Liver (tissue), 9 donors: ENCODE measurements around the gene GTF2F2. TPM values are rescaled to one million over a fixed set of nuclear protein-coding genes. Genes with fewer than 3 reads are reported as not detected.

Experiments
- DNase-seq: peaks from one replicate; pipeline ENCODE4 v3.0.0-alpha.2; 2017; ENCODE audit warnings: low spot score
- H3K27ac ChIP-seq, 2 donors: one replicate each; pipeline ENCODE4 v1.7.0; 2013; ENCODE audit warnings: inconsistent platforms in 2 of 2, low read length in 2 of 2, control low read depth in 1 of 2, low read depth in 1 of 2, mild to moderate bottlenecking in 1 of 2
- H3K27me3 ChIP-seq, 4 donors: one replicate each; pipeline versions ENCODE4 v1.6.1 to v1.7.0; 2013; ENCODE audit warnings: low read length in 3 of 4, inconsistent platforms in 1 of 4, mild to moderate bottlenecking in 1 of 4, moderate library complexity in 1 of 4; ENCODE audit not compliant: control insufficient read depth in 4 of 4, insufficient read depth in 4 of 4
- H3K36me3 ChIP-seq, 4 donors: one replicate each; pipeline versions ENCODE4 v1.6.1 to v1.7.0; 2013; ENCODE audit warnings: low read length in 3 of 4, mild to moderate bottlenecking in 3 of 4, low read depth in 1 of 4, moderate library complexity in 1 of 4; ENCODE audit not compliant: control insufficient read depth in 4 of 4, insufficient read depth in 3 of 4
- H3K4me1 ChIP-seq, 4 donors: one replicate each; pipeline versions ENCODE4 v1.6.1 to v1.7.0; 2013; ENCODE audit warnings: low read length in 3 of 4, mild to moderate bottlenecking in 3 of 4, moderate library complexity in 1 of 4; ENCODE audit not compliant: control insufficient read depth in 4 of 4, insufficient read depth in 4 of 4
- H3K4me3 ChIP-seq, 3 donors: one replicate each; pipeline versions ENCODE4 v1.6.1 to v1.7.0; 2013; ENCODE audit warnings: low read length in 3 of 3, control low read depth in 1 of 3, low read depth in 1 of 3, mild to moderate bottlenecking in 1 of 3
- H3K9ac ChIP-seq, 2 donors: one replicate each; pipeline ENCODE4 v1.7.0; 2013; ENCODE audit warnings: low read length in 2 of 2, mild to moderate bottlenecking in 2 of 2, moderate library complexity in 2 of 2, control low read depth in 1 of 2, low read depth in 1 of 2
- H3K9me3 ChIP-seq, 4 donors: one replicate each; pipeline versions ENCODE4 v1.6.1 to v1.7.0; 2013; ENCODE audit warnings: low read length in 3 of 4; ENCODE audit not compliant: control insufficient read depth in 4 of 4
- ATF3 ChIP-seq: IDR thresholded peaks from 2 replicates; pipeline ENCODE4 v1.6.1; 2016; ENCODE audit warnings: antibody characterized with exemption
- CTCF ChIP-seq: fragments of 150-350 bp; IDR thresholded peaks from 2 replicates; pipeline ENCODE4 v1.5.1; 2017; ENCODE audit warnings: improper control_type of control experiment, low read depth, low read length; ENCODE audit not compliant: missing input control
- EGR1 ChIP-seq, 2 donors: IDR thresholded peaks; 2 replicates each; pipeline ENCODE4 v1.6.1; 2016 to 2018; ENCODE audit warnings: antibody characterized with exemption in 2 of 2, low read depth in 2 of 2
- FOXA1 ChIP-seq: IDR thresholded peaks from 2 replicates; pipeline ENCODE4 v1.6.1; 2016; ENCODE audit warnings: antibody characterized with exemption
- FOXA2 ChIP-seq: IDR thresholded peaks from 2 replicates; pipeline ENCODE4 v1.6.1; 2016; ENCODE audit warnings: antibody characterized with exemption
- GABPA ChIP-seq, 2 donors: IDR thresholded peaks in 1 of 2; conservative IDR thresholded peaks in 1 of 2; 2 replicates each; pipeline ENCODE4 v1.6.1; 2016; ENCODE audit warnings: antibody characterized with exemption in 2 of 2, mild to moderate bottlenecking in 1 of 2, moderate library complexity in 1 of 2
- JUND ChIP-seq, 2 donors: IDR thresholded peaks; 2 replicates each; pipeline ENCODE4 v1.6.1; 2016; ENCODE audit warnings: antibody characterized with exemption in 2 of 2
- NR2F2 ChIP-seq: IDR thresholded peaks from 2 replicates; pipeline ENCODE4 v1.6.1; 2016; ENCODE audit warnings: antibody characterized with exemption
- RAD21 ChIP-seq, 2 donors: IDR thresholded peaks; 2 replicates each; pipeline ENCODE4 v1.6.1; 2016; ENCODE audit warnings: antibody characterized with exemption in 2 of 2, mild to moderate bottlenecking in 2 of 2
- REST ChIP-seq: IDR thresholded peaks from 2 replicates; pipeline ENCODE4 v1.6.1; 2016; ENCODE audit warnings: antibody characterized with exemption, mild to moderate bottlenecking
- RXRA ChIP-seq, 2 donors: IDR thresholded peaks; 2 replicates each; pipeline ENCODE4 v1.6.1; 2017 to 2018; ENCODE audit warnings: antibody characterized with exemption in 2 of 2, mild to moderate bottlenecking in 1 of 2
- SP1 ChIP-seq: IDR thresholded peaks from 2 replicates; pipeline ENCODE4 v1.6.1; 2018; ENCODE audit warnings: antibody characterized with exemption, mild to moderate bottlenecking
- TAF1 ChIP-seq: conservative IDR thresholded peaks from 2 replicates; pipeline ENCODE4 v1.6.1; 2016; ENCODE audit warnings: antibody characterized with exemption, mild to moderate bottlenecking
- YY1 ChIP-seq: IDR thresholded peaks from 2 replicates; pipeline ENCODE4 v1.6.1; 2016; ENCODE audit warnings: antibody characterized with exemption, mild to moderate bottlenecking
- WGBS: extraction: QIAGEN DNeasy Blood & Tissue Kit; methylation state at CpG from one replicate; pipeline ENCODE4 v1.1.7; 2013; 5-methylcytosine and 5-hydroxymethylcytosine counted together
- polyA plus RNA-seq, 2 donors: library from polyadenylated mRNA; stranded (reverse) in 1 of 2; unstranded in 1 of 2; fragments of 200-250 nt in 1 of 2; fragments of >200 nt in 1 of 2; fragmentation: Nextera tagmentation in 1 of 2; extraction: Ambion mirVana in 1 of 2; gene quantifications; one replicate each; pipeline versions ENCODE4 v1.2.1 to v1.2.3, GENCODE V29; 2013 to 2015
- total RNA-seq, 2 donors: library from RNA; depleted of rRNA; stranded (reverse); fragments of >200 nt; gene quantifications; one replicate each; pipeline ENCODE4 v1.2.3, GENCODE V29; 2014
- donor health status: healthy.
- donor health status: healthy.
- donor health status: healthy.
- donor health status: healthy.
- donor health status: healthy.

The GTF2F2 gene
- total and polyA plus RNA-seq, 4 donors: 6.0 to 8.5 (median 7.3) TPM

- no peak for TF ChIP-seq REST
- no peak for TF ChIP-seq NR2F2
These were observed 190.2 kb downstream of the GTF2F2 start (continued) for GRCh38 chr13:45310341-45311131.

DNA sequence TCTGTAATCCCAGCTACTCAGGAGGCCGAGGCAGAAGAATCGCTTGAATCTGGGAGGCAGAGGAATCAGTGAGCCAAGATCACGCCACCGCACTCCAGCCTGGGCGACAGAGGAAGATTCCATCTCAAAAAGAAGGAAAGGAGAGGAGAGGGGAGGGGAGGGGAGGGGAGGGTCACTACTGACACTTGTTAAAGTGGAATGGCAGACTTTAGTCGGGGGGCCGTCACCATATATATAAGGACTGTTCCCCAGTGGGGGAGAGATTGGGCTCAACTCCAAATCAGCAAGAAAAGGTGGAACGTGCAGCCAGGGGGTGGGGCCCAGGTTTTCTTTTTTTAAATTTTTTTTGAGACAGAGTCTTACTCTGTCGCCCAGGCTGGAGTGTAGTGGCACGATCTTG lies 194.5 kb downstream of the GTF2F2 start:
- no peaks in the 10 kb centered on the region for H3K9me3 ChIP-seq
- H3K36me3 ChIP-seq: no peaks in the 10 kb centered on the region
- 95% methylated on average over 10 of the region's 10 CpGs for WGBS
- H3K27me3 ChIP-seq: no peaks in the 10 kb centered on the region
- H3K4me1 ChIP-seq: peaks cover 0 to 20% (median 17%) of the 10 kb centered on the region in 4 donors
- no peak overlapping the region for H3K4me3 ChIP-seq
- H3K27ac ChIP-seq: no peak overlapping the region
- TF ChIP-seq TAF1 (no peak), RXRA (IDR thresholded peaks at IDR 0.05) (no peak), REST (no peak), RAD21 (IDR thresholded peaks at IDR 0.05) (no peak), EGR1 (IDR thresholded peaks at IDR 0.05; ENCODE audit: low read depth in 2 of 2) (no peak), FOXA1 (no peak), ATF3 (no peak), CTCF (no peak), YY1 (no peak), SP1 (no peak), FOXA2 (no peak), GABPA (IDR thresholded peaks at IDR 0.05 in 1 of 2, conservative IDR thresholded peaks at IDR 0.05 in 1 of 2) (no peak), JUND (IDR thresholded peaks at IDR 0.05) (no peak)
- H3K9ac ChIP-seq: no peak overlapping the region
- DNase-seq: no peak
